Activated CD8-positive, alpha-beta memory T cell treated with anti-CD3 and anti-CD28 coated beads, Interleukin-2, amount 50 U/mL, for 24 hours (primary cell): Measurements from ENCODE around the gene PCSK7.
"Not testable (repeated sequence)": the region's sequence is repeated elsewhere in the genome, so short reads cannot be mapped to it uniquely, and the experiment has no call there.

Source experiments
- DNase-seq: peaks from one replicate; pipeline ENCODE4 v3.0.0-alpha.2; 2020; ENCODE audit errors: extremely low read depth

The PCSK7 gene

GRCh38 chr11:117217141-117218084 is 14.5 kb downstream of the PCSK7 start:
- no peak for DNase-seq

GRCh38 chr11:117214404-117215110 is 17.3 kb downstream of the PCSK7 start:
- no peak for DNase-seq

- DNase-seq: no peak
These were observed 19.0 kb downstream of the PCSK7 start for GRCh38 chr11:117212697-117213355.

- DNase-seq: no peak
These were observed 21.3 kb downstream of the PCSK7 start for GRCh38 chr11:117210620-117211019.

- not testable (repeated sequence) for DNase-seq
These were observed 22.3 kb downstream of the PCSK7 start for GRCh38 chr11:117209351-117210125.

GRCh38 chr11:117208710-117209109 is 23.2 kb downstream of the PCSK7 start:
- DNase-seq: not testable (repeated sequence)

- DNase-seq: not testable (repeated sequence)
These were observed 24.4 kb downstream of the PCSK7 start for GRCh38 chr11:117207481-117207880.

- not testable (repeated sequence) for DNase-seq
These were observed 25.0 kb downstream of the PCSK7 start for GRCh38 chr11:117206859-117207258.

GRCh38 chr11:117206111-117206510 is 25.8 kb downstream of the PCSK7 start:
- not testable (repeated sequence) for DNase-seq

GRCh38 chr11:117205211-117205818 is 26.6 kb downstream of the PCSK7 start:
- DNase-seq: no peak

GRCh38 chr11:117204283-117205080 is 27.4 kb downstream of the PCSK7 start:
- no peak for DNase-seq

GRCh38 chr11:117203069-117203407 is 28.8 kb downstream of the PCSK7 start:
- no peak for DNase-seq

GRCh38 chr11:117202386-117203068 is 29.3 kb downstream of the PCSK7 start:
- DNase-seq: no peak

GRCh38 chr11:117201658-117202305 is 30.1 kb downstream of the PCSK7 start:
- no peak for DNase-seq

GRCh38 chr11:117200813-117201657 is 30.8 kb downstream of the PCSK7 start:
- DNase-seq: no peak

GRCh38 chr11:117199916-117200812 is 31.7 kb downstream of the PCSK7 start:
- no peak for DNase-seq
